ENCODE results near the gene TP63.

GRCh38 chr3:189797103-189797750, 166.0 kb downstream of the TP63 start:
- no peak for TF ChIP-seq CTCF (conservative IDR thresholded peaks at IDR 0.05; ENCODE audit: low read depth, low read length)
- TF ChIP-seq EZH2 (IDR thresholded peaks at IDR 0.05; ENCODE audit: borderline replicate concordance, low read depth, low read length, poor library complexity, severe bottlenecking) = no peak
